Hepatocyte (in vitro differentiated cells): ENCODE measurements around the gene NTSR2. TPM values are rescaled to one million over a fixed set of nuclear protein-coding genes. Genes with fewer than 3 reads are reported as not detected.

Source experiments
- DNase-seq: peaks from one replicate; pipeline ENCODE4 v3.0.0-alpha.2; 2016; ENCODE audit warnings: low spot score
- H2AFZ ChIP-seq: fragments of 200-600 bp; sonication (generic); 2 replicates; pipeline ENCODE4 v1.6.0; 2016; ENCODE audit warnings: antibody characterized with exemption, mild to moderate bottlenecking
- H3K27ac ChIP-seq: fragments of 200-600 bp; sonication (generic); 2 replicates; pipeline ENCODE4 v1.5.1; 2016; ENCODE audit warnings: mild to moderate bottlenecking
- H3K27me3 ChIP-seq: fragments of 200-600 bp; sonication (generic); 2 replicates; pipeline ENCODE4 v1.6.1; 2016
- H3K36me3 ChIP-seq: fragments of 200-600 bp; sonication (generic); replicated peaks from 2 replicates; pipeline ENCODE4 v1.5.1; 2016; ENCODE audit warnings: low read depth; ENCODE audit not compliant: insufficient read depth
- H3K4me1 ChIP-seq: fragments of 200-600 bp; sonication (generic); 2 replicates; pipeline ENCODE4 v1.5.1; 2016; ENCODE audit warnings: mild to moderate bottlenecking, moderate library complexity; ENCODE audit not compliant: insufficient read depth
- H3K4me2 ChIP-seq: fragments of 200-600 bp; sonication (generic); 2 replicates; pipeline ENCODE4 v1.6.0; 2016
- H3K4me3 ChIP-seq: fragments of 200-600 bp; sonication (generic); 2 replicates; pipeline ENCODE4 v1.5.1; 2016; ENCODE audit warnings: mild to moderate bottlenecking
- H3K79me2 ChIP-seq: fragments of 200-600 bp; sonication (generic); 2 replicates; pipeline ENCODE4 v1.6.0; 2017; ENCODE audit warnings: mild to moderate bottlenecking
- H3K9me2 ChIP-seq: fragments of 200-600 bp; sonication (generic); replicated peaks from 2 replicates; pipeline ENCODE4 v1.6.0; 2017; ENCODE audit warnings: mild to moderate bottlenecking; ENCODE audit not compliant: insufficient read depth
- H3K9me3 ChIP-seq: fragments of 200-600 bp; sonication (generic); 2 replicates; pipeline ENCODE4 v1.5.1; 2016; ENCODE audit warnings: low read depth, mild to moderate bottlenecking
- H4K20me1 ChIP-seq: fragments of 200-600 bp; sonication (generic); 2 replicates; pipeline ENCODE4 v1.6.0; 2016; ENCODE audit warnings: mild to moderate bottlenecking; ENCODE audit not compliant: insufficient read depth, poor library complexity, severe bottlenecking
- CTCF ChIP-seq: fragments of 200-600 bp; sonication (generic); IDR thresholded peaks from 2 replicates; pipeline ENCODE4 v1.5.1; 2016; ENCODE audit warnings: antibody characterized with exemption, mild to moderate bottlenecking; ENCODE audit not compliant: poor library complexity
- EZH2 ChIP-seq: fragments of 200-600 bp; sonication (generic); IDR thresholded peaks from 2 replicates; pipeline ENCODE4 v1.6.1; 2016; ENCODE audit warnings: antibody characterized with exemption, mild to moderate bottlenecking, borderline replicate concordance
- EZH2phosphoT487 ChIP-seq: fragments of 200-600 bp; sonication (generic); IDR thresholded peaks from one replicate; pipeline ENCODE4 v1.6.1; 2018; ENCODE audit warnings: antibody characterized with exemption, mild to moderate bottlenecking, low read depth, moderate library complexity; ENCODE audit not compliant: unreplicated experiment, severe bottlenecking
- WGBS: methylation state at CpG from one replicate; pipeline ENCODE4 v1.1.6; 2016; ENCODE audit warnings: low lambda C conversion rate; ENCODE audit errors: missing lambda C conversion rate; 5-methylcytosine and 5-hydroxymethylcytosine counted together
- polyA plus RNA-seq: library from polyadenylated mRNA; unstranded; fragments of >200 nt; fragmentation: Nextera tagmentation; extraction: Ambion mirVana; gene quantifications from 2 replicates; pipeline ENCODE4 v1.2.1, GENCODE V29; 2016
- total RNA-seq: library from RNA; depleted of rRNA; stranded (reverse); fragments of >200 nt; gene quantifications from 2 replicates; pipeline ENCODE4 v1.2.3, GENCODE V29; 2014

NTSR2 gene
- total and polyA plus RNA-seq, 2 experiments from 2014 or later: 0.28 TPM; not detected in 1

- Histone ChIP-seq H4K20me1 (no peaks in the 10 kb centered on the region), H3K4me3 (no peak overlapping the region), H3K4me2 (no peak overlapping the region), H2AFZ (no peak overlapping the region), H3K4me1 (peaks cover 13% of the 10 kb centered on the region), H3K36me3 (no peaks in the 10 kb centered on the region), H3K9me2 (no peaks in the 10 kb centered on the region), H3K9me3 (no peaks in the 10 kb centered on the region), H3K27me3 (no peaks in the 10 kb centered on the region), H3K27ac (peak overlapping the region; percentile 81), H3K79me2 (no peaks in the 10 kb centered on the region)
- 63% methylated on average over 5 of the region's 5 CpGs for whole genome bisulfite sequencing
- TF ChIP-seq EZH2 (no peak), CTCF (no peak), EZH2phosphoT487 (no peak)
- no peak for DNase-seq
Measured at GRCh38 chr2:11701206-11701605, 31.2 kb upstream of the NTSR2 start.

- Histone ChIP-seq H3K9me2 (no peaks in the 10 kb centered on the region), H2AFZ (no peak overlapping the region), H3K27me3 (no peaks in the 10 kb centered on the region), H3K27ac (peak overlapping the region; percentile 81), H4K20me1 (no peaks in the 10 kb centered on the region), H3K4me1 (peaks cover 13% of the 10 kb centered on the region), H3K4me2 (no peak overlapping the region), H3K4me3 (no peak overlapping the region), H3K9me3 (no peaks in the 10 kb centered on the region), H3K36me3 (no peaks in the 10 kb centered on the region), H3K79me2 (no peaks in the 10 kb centered on the region)
- WGBS: 73% methylated on average over 8 of the region's 9 CpGs
- DNase-seq: no peak
- TF ChIP-seq CTCF (no peak), EZH2phosphoT487 (no peak), EZH2 (no peak)
Measured at GRCh38 chr2:11699686-11700670, 30.0 kb upstream of the NTSR2 start.

GRCh38 chr2:11698009-11698922 lies 28.3 kb upstream of the NTSR2 start:
- Histone ChIP-seq H3K27ac (peak overlapping the region; percentile 89), H3K79me2 (no peaks in the 10 kb centered on the region), H3K36me3 (no peaks in the 10 kb centered on the region), H3K4me2 (no peak overlapping the region), H3K9me3 (no peaks in the 10 kb centered on the region), H2AFZ (no peak overlapping the region), H3K4me1 (peaks cover 13% of the 10 kb centered on the region), H4K20me1 (no peaks in the 10 kb centered on the region), H3K4me3 (no peak overlapping the region), H3K9me2 (no peaks in the 10 kb centered on the region), H3K27me3 (no peaks in the 10 kb centered on the region)
- peak; percentile 72 for DNase-seq
- 58% methylated on average over 24 of the region's 24 CpGs for WGBS
- TF ChIP-seq CTCF: no peak
- TF ChIP-seq EZH2: no peak
